Gastrocnemius medialis (tissue), 4 donors: ENCODE measurements around the gene CDK10. TPM values are rescaled to one million over a fixed set of nuclear protein-coding genes. Genes with fewer than 3 reads are reported as not detected.

Experiments
- ATAC-seq, 2 donors: fragments of 150-250 bp; one replicate each; pipeline ENCODE4 v1.9.1; 2016
- DNase-seq, 2 donors: peaks; one replicate each; pipeline ENCODE4 v3.0.0-alpha.2; 2019
- H3K27ac ChIP-seq, 4 donors: fragments of 200-600 bp; sonication (generic); 1 replicate in 1 of 4; 2 replicates in 3 of 4; pipeline ENCODE4 v1.5.1; 2016 to 2018; ENCODE audit warnings: mild to moderate bottlenecking in 2 of 4, moderate library complexity in 1 of 4
- H3K27me3 ChIP-seq, 3 donors: fragments of 200-600 bp; sonication (generic) in 2 of 3; 1 replicate in 1 of 3; 2 replicates in 2 of 3; pipeline versions ENCODE4 v1.5.1 to v1.6.0; 2016 to 2019; ENCODE audit warnings: mild to moderate bottlenecking in 1 of 3, moderate library complexity in 1 of 3
- H3K36me3 ChIP-seq, 2 donors: fragments of 200-600 bp; sonication (generic) in 1 of 2; one replicate each; pipeline ENCODE4 v1.5.1; 2017 to 2018
- H3K4me1 ChIP-seq, 2 donors: fragments of 200-600 bp; sonication (generic) in 1 of 2; one replicate each; pipeline ENCODE4 v1.5.1; 2016 to 2017; ENCODE audit warnings: mild to moderate bottlenecking in 2 of 2
- H3K4me3 ChIP-seq, 4 donors: fragments of 200-600 bp; sonication (generic) in 3 of 4; 1 replicate in 1 of 4; 2 replicates in 3 of 4; pipeline ENCODE4 v1.5.1; 2016 to 2019; ENCODE audit warnings: mild to moderate bottlenecking in 2 of 4
- H3K9me3 ChIP-seq, 3 donors: fragments of 200-600 bp; sonication (generic) in 2 of 3; 1 replicate in 1 of 3; 2 replicates in 2 of 3; pipeline ENCODE4 v1.5.1; 2016 to 2019
- CTCF ChIP-seq, 5 experiments: fragments of 450-650 bp in 3 of 5; fragments of 200-600 bp in 2 of 5; sonication (generic) in 2 of 5; IDR thresholded peaks in 4 of 5; conservative IDR thresholded peaks in 1 of 5; 1 replicate in 4 of 5; 2 replicates in 1 of 5; pipeline ENCODE4 v1.5.1; 2016 to 2019; ENCODE audit warnings: antibody characterized with exemption in 5 of 5, mild to moderate bottlenecking in 3 of 5, moderate library complexity in 3 of 5
- POLR2A ChIP-seq, 2 donors: fragments of 450-650 bp; IDR thresholded peaks; one replicate each; pipeline ENCODE4 v1.6.1; 2017; ENCODE audit warnings: antibody characterized with exemption in 2 of 2, mild to moderate bottlenecking in 2 of 2, moderate library complexity in 2 of 2
- in situ Hi-C, 4 donors: fragments of 200-750 bp; cut with MboI; loops; one replicate each; pipeline versions ENCODE4 v1.15.0 to v1.8.0; 2017; ENCODE audit warnings: low sequenced_read_pairs in 4 of 4
- intact Hi-C: fragments of 100-400 bp; cut with DNase I; formaldehyde crosslinking; loops from one replicate; pipeline ENCODE4 v1.15.1; 2023; ENCODE audit warnings: low total_unique reads
- total RNA-seq, 4 donors: library from RNA; depleted of rRNA; stranded (reverse); fragments of >200 nt; gene quantifications; one replicate each; pipeline versions ENCODE4 v1.1.0 to v1.2.3, GENCODE V29; 2016

Gene CDK10
- total RNA-seq, 4 donors from 2014 or later, result 16.9 to 26.1 (median 19.7) TPM

GRCh38 chr16:89690392-89690901, 4.0 kb downstream of the CDK10 start:
- peaks cover 0 to 50% of the 10 kb centered on the region in 2 donors for H3K36me3 ChIP-seq

GRCh38 chr16:89691231-89691985, 4.9 kb downstream of the CDK10 start:
- in situ Hi-C loops, result no loop called here
- no peak for TF ChIP-seq CTCF (IDR thresholded peaks at IDR 0.05 in 4 of 5, conservative IDR thresholded peaks at IDR 0.05 in 1 of 5)
- TF ChIP-seq POLR2A (IDR thresholded peaks at IDR 0.05), result no peak
- ATAC-seq (no peak), DNase-seq (no peak)
- H3K27me3 ChIP-seq, result no peaks in the 10 kb centered on the region
- peaks cover 11 to 14% of the 10 kb centered on the region in 2 donors for H3K4me1 ChIP-seq
- intact Hi-C loops, result no loop called here
- H3K9me3 ChIP-seq, result no peaks in the 10 kb centered on the region
- no peak overlapping the region for H3K27ac ChIP-seq
- H3K36me3 ChIP-seq, result peaks cover 0 to 56% of the 10 kb centered on the region in 2 donors
- no peak overlapping the region for H3K4me3 ChIP-seq

More at GRCh38 chr16:89690392-89690901, 4.0 kb downstream of the CDK10 start:
- Histone ChIP-seq H3K9me3 (no peaks in the 10 kb centered on the region), H3K27ac (no peak overlapping the region), H3K4me3 (no peak overlapping the region), H3K4me1 (peaks cover 11 to 19% of the 10 kb centered on the region in 2 donors), H3K27me3 (no peaks in the 10 kb centered on the region)
- TF ChIP-seq CTCF (IDR thresholded peaks at IDR 0.05 in 4 of 5, conservative IDR thresholded peaks at IDR 0.05 in 1 of 5) (no peak), POLR2A (IDR thresholded peaks at IDR 0.05) (no peak)
- in situ Hi-C loops (no loop called here), intact Hi-C loops (no loop called here)
- no peak for ATAC-seq
- DNase-seq, result no peak

GRCh38 chr16:89691986-89692569, 5.6 kb downstream of the CDK10 start:
- no peak for DNase-seq
- TF ChIP-seq POLR2A (IDR thresholded peaks at IDR 0.05), result no peak
- no peak for TF ChIP-seq CTCF (IDR thresholded peaks at IDR 0.05 in 4 of 5, conservative IDR thresholded peaks at IDR 0.05 in 1 of 5)
- intact Hi-C loops, result no loop called here

GRCh38 chr16:89693289-89693731, 6.8 kb downstream of the CDK10 start:
- DNase-seq (no peak), ATAC-seq (no peak)
- Histone ChIP-seq H3K4me1 (peaks cover 0 to 5% of the 10 kb centered on the region in 2 donors), H3K27me3 (no peaks in the 10 kb centered on the region), H3K36me3 (peaks cover 0 to 56% of the 10 kb centered on the region in 2 donors), H3K27ac (no peak overlapping the region), H3K4me3 (no peak overlapping the region), H3K9me3 (no peaks in the 10 kb centered on the region)
- in situ Hi-C loops (no loop called here), intact Hi-C loops (no loop called here)
- TF ChIP-seq CTCF (IDR thresholded peaks at IDR 0.05 in 4 of 5, conservative IDR thresholded peaks at IDR 0.05 in 1 of 5), result no peak
- TF ChIP-seq POLR2A (IDR thresholded peaks at IDR 0.05), result no peak

More at GRCh38 chr16:89691986-89692569, 5.6 kb downstream of the CDK10 start:
- Histone ChIP-seq H3K27ac (no peak overlapping the region), H3K4me1 (peaks cover 11 to 13% of the 10 kb centered on the region in 2 donors), H3K4me3 (no peak overlapping the region), H3K36me3 (peaks cover 0 to 56% of the 10 kb centered on the region in 2 donors), H3K9me3 (no peaks in the 10 kb centered on the region), H3K27me3 (no peaks in the 10 kb centered on the region)
- ATAC-seq, result no peak
- in situ Hi-C loops, result no loop called here
